ENCODE results near the gene SCP2.
"Not testable (repeated sequence)": the region's sequence is repeated elsewhere in the genome, so short reads cannot be mapped to it uniquely, and the experiment has no call there.

Gene SCP2

GRCh38 chr1:52917581-52917980 lies 9.5 kb upstream of the SCP2 start:
- no peak for DNase-seq

GRCh38 chr1:52918201-52918600 lies 8.9 kb upstream of the SCP2 start:
- DNase-seq, result no peak

- DNase-seq, result no peak
Observed at GRCh38 chr1:52919051-52919722, 7.9 kb upstream of the SCP2 start.

- DNase-seq, result no peak
Observed at GRCh38 chr1:52919723-52920483, 7.2 kb upstream of the SCP2 start.

- no peak for DNase-seq
Observed at GRCh38 chr1:52920791-52921291, 6.2 kb upstream of the SCP2 start.

- DNase-seq, result no peak
Observed at GRCh38 chr1:52925571-52926005, 1.5 kb upstream of the SCP2 start.

GRCh38 chr1:52926864-52927211 lies 238 bp upstream of the SCP2 start:
- no peak for DNase-seq

- no peak for DNase-seq
Observed at GRCh38 chr1:52928015-52928404, 934 bp downstream of the SCP2 start.

- DNase-seq, result no peak
Observed at GRCh38 chr1:52929019-52929418, 1.9 kb downstream of the SCP2 start.

GRCh38 chr1:52937433-52938182 lies 10.5 kb downstream of the SCP2 start:
- DNase-seq, result no peak

- DNase-seq, result no peak
Observed at GRCh38 chr1:52938183-52938451, 11.0 kb downstream of the SCP2 start.

- no peak for DNase-seq
Observed at GRCh38 chr1:52943876-52944416, 16.9 kb downstream of the SCP2 start.

- DNase-seq, result no peak
Observed at GRCh38 chr1:52944566-52944965, 17.5 kb downstream of the SCP2 start.

GRCh38 chr1:52947490-52947889 lies 20.4 kb downstream of the SCP2 start:
- no peak for DNase-seq

- not testable (repeated sequence) for DNase-seq
Observed at GRCh38 chr1:52949602-52950001, 22.5 kb downstream of the SCP2 start.

- DNase-seq, result no peak
Observed at GRCh38 chr1:52952112-52952511, 25.0 kb downstream of the SCP2 start.

GRCh38 chr1:52955129-52955970 lies 28.3 kb downstream of the SCP2 start:
- DNase-seq, result no peak

GRCh38 chr1:52963101-52963500 lies 36.0 kb downstream of the SCP2 start:
- DNase-seq, result no peak

GRCh38 chr1:52967666-52968065 lies 40.6 kb downstream of the SCP2 start:
- no peak for DNase-seq

GRCh38 chr1:52969234-52969633 lies 42.2 kb downstream of the SCP2 start:
- DNase-seq, result not testable (repeated sequence)

GRCh38 chr1:52970149-52970548 lies 43.1 kb downstream of the SCP2 start:
- DNase-seq, result peak in 1 of 2 donors; percentile 1

GRCh38 chr1:52973841-52974240 lies 46.8 kb downstream of the SCP2 start:
- no peak for DNase-seq

All from CD4-positive, alpha-beta T cell treated with Interleukin-1 beta for 1 hour (primary cell).